Small intestine (tissue), 7 donors: ENCODE results near the gene CDC6. TPM values are rescaled to one million over a fixed set of nuclear protein-coding genes. Genes with fewer than 3 reads are reported as not detected.
"Not testable (repeated sequence)": the region's sequence is repeated elsewhere in the genome, so short reads cannot be mapped to it uniquely, and the experiment has no call there.

ENCODE experiments used
- DNase-seq, 2 donors: peaks; one replicate each; pipeline versions ENCODE4 v3.0.0 to v3.0.0-alpha.2; 2013
- FAIRE-seq: peaks from 2 replicates; lab custom pipeline; 2012; peaks lifted over from hg19 to GRCh38; lab: Jason Lieb, UNC
- H3K27ac ChIP-seq, 3 donors: one replicate each; pipeline ENCODE4 v1.5.1; 2013; ENCODE audit warnings: low read length in 2 of 3, mild to moderate bottlenecking in 2 of 3, control low read depth in 1 of 3, inconsistent platforms in 1 of 3, low read depth in 1 of 3, moderate library complexity in 1 of 3
- H3K27me3 ChIP-seq, 3 donors: one replicate each; pipeline ENCODE4 v1.6.1; 2013; ENCODE audit warnings: low read length in 3 of 3, inconsistent platforms in 1 of 3; ENCODE audit not compliant: control insufficient read depth in 3 of 3, insufficient read depth in 3 of 3
- H3K36me3 ChIP-seq, 3 donors: one replicate each; pipeline ENCODE4 v1.6.1; 2013; ENCODE audit warnings: low read length in 3 of 3, inconsistent platforms in 1 of 3, low read depth in 1 of 3, mild to moderate bottlenecking in 1 of 3, moderate library complexity in 1 of 3; ENCODE audit not compliant: control insufficient read depth in 3 of 3, insufficient read depth in 2 of 3
- H3K4me1 ChIP-seq, 3 donors: one replicate each; pipeline ENCODE4 v1.6.1; 2013; ENCODE audit warnings: low read length in 2 of 3, inconsistent platforms in 1 of 3, low read depth in 1 of 3, mild to moderate bottlenecking in 1 of 3, moderate library complexity in 1 of 3; ENCODE audit not compliant: control insufficient read depth in 3 of 3, insufficient read depth in 2 of 3
- H3K4me3 ChIP-seq, 3 donors: one replicate each; pipeline ENCODE4 v1.5.1; 2013; ENCODE audit warnings: low read length in 3 of 3, control low read depth in 1 of 3, inconsistent platforms in 1 of 3, low read depth in 1 of 3, mild to moderate bottlenecking in 1 of 3, moderate library complexity in 1 of 3
- H3K9me3 ChIP-seq, 2 donors: one replicate each; pipeline ENCODE4 v1.6.1; 2013; ENCODE audit warnings: low read depth in 1 of 2, low read length in 1 of 2; ENCODE audit not compliant: control insufficient read depth in 2 of 2, insufficient read depth in 1 of 2
- WGBS, 3 donors: extraction: QIAGEN DNeasy Blood & Tissue Kit; methylation state at CpG; one replicate each; pipeline ENCODE4 v1.1.7; 2013; 5-methylcytosine and 5-hydroxymethylcytosine counted together
- polyA plus RNA-seq, 4 donors: library from polyadenylated mRNA; stranded (reverse) in 3 of 4; unstranded in 1 of 4; fragments of 200-250 nt in 3 of 4; fragments of 120-200 nt in 1 of 4; gene quantifications; one replicate each; pipeline versions ENCODE4 v1.2.1 to v1.2.3, GENCODE V29; 2013
- donor health status: healthy with polysubstance abuse.
- donor health status: control.
- donor health status: control.
- donor health status: Bipolar disorder and iron deficiency.
- donor health status: healthy.

CDC6 gene
- polyA plus RNA-seq, 4 donors: 2.5 to 11.5 (median 7.3) TPM

DNA sequence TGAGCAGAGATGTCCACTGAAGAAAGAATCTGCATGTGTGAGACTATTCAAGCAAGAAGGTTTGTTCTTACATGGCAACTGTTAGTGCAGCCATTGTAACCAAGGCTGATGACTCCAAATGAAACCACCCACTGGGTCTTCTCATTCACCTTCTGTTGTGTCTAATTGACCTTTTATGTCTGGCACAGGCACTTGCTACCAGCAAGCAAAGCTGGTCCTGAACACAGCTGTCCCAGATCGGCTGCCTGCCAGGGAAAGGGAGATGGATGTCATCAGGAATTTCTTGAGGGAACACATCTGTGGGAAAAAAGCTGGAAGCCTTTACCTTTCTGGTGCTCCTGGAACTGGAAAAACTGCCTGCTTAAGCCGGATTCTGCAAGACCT, 3.6 kb downstream of the CDC6 start:
- 89 to 94% (median 90%) methylated on average over 2 of the region's 2 CpGs for WGBS, 3 donors

GRCh38 chr17:40293363-40293762, 5.7 kb downstream of the CDC6 start:
- FAIRE-seq (no peak), DNase-seq (no peak)
- no peaks in the 10 kb centered on the region for H3K4me1 ChIP-seq
- WGBS, 3 donors: 66 to 96% (median 90%) methylated on average over 1 of the region's 1 CpG
- H3K36me3 ChIP-seq: peaks cover 0 to 8% (median 0%) of the 10 kb centered on the region in 3 donors
- H3K4me3 ChIP-seq: no peak overlapping the region
- no peak overlapping the region for H3K27ac ChIP-seq
- H3K9me3 ChIP-seq: no peaks in the 10 kb centered on the region
- H3K27me3 ChIP-seq: no peaks in the 10 kb centered on the region

More for the DNA sequence above, 3.6 kb downstream of the CDC6 start:
- FAIRE-seq: no peak
- DNase-seq: no peak
- H3K4me1 ChIP-seq: peaks cover 0 to 10% (median 0%) of the 10 kb centered on the region in 3 donors
- peaks cover 0 to 3% (median 0%) of the 10 kb centered on the region in 3 donors for H3K36me3 ChIP-seq
- H3K9me3 ChIP-seq: no peaks in the 10 kb centered on the region
- no peak overlapping the region for H3K4me3 ChIP-seq
- H3K27ac ChIP-seq: no peak overlapping the region
- no peaks in the 10 kb centered on the region for H3K27me3 ChIP-seq

GRCh38 chr17:40295488-40296436, 8.1 kb downstream of the CDC6 start:
- Histone ChIP-seq H3K4me3 (no peak overlapping the region), H3K27me3 (no peaks in the 10 kb centered on the region), H3K9me3 (no peaks in the 10 kb centered on the region), H3K36me3 (peaks cover 0 to 12% (median 0%) of the 10 kb centered on the region in 3 donors), H3K27ac (no peak overlapping the region), H3K4me1 (no peaks in the 10 kb centered on the region)
- DNase-seq: no peak
- FAIRE-seq: no peak
- WGBS, 3 donors: 81 to 87% (median 86%) methylated on average over 5 of the region's 5 CpGs

GRCh38 chr17:40297511-40297910, 9.8 kb downstream of the CDC6 start:
- Histone ChIP-seq H3K36me3 (peaks cover 0 to 15% (median 0%) of the 10 kb centered on the region in 3 donors), H3K27me3 (no peaks in the 10 kb centered on the region), H3K4me3 (no peak overlapping the region), H3K4me1 (no peaks in the 10 kb centered on the region), H3K9me3 (no peaks in the 10 kb centered on the region), H3K27ac (no peak overlapping the region)
- WGBS, 3 donors: 94 to 98% (median 95%) methylated on average over 2 of the region's 2 CpGs
- FAIRE-seq (no peak), DNase-seq (no peak)

DNA sequence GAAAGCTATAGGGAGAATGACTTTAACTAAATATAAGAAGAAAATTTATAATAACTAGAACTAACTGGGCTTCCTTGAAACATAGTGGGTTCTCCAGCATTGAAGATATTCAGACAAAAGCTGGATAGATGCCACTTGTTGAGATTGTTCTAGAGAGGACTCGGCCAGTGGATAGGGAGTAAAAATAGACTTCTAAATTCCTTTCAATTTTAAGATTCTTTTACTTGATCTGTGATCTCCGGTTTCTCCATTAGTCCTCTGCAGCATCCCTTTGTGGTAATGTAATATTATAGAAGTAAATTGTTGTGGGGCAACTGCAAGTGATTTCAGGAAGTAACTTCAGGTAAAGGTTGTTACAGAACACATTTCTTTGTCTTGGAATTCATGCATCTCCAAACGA, 11.0 kb downstream of the CDC6 start:
- DNase-seq (no peak), FAIRE-seq (no peak)
- Histone ChIP-seq H3K4me3 (no peak overlapping the region), H3K36me3 (peaks cover 0 to 15% (median 0%) of the 10 kb centered on the region in 3 donors), H3K4me1 (no peaks in the 10 kb centered on the region), H3K9me3 (no peaks in the 10 kb centered on the region), H3K27ac (no peak overlapping the region), H3K27me3 (no peaks in the 10 kb centered on the region)
- 65 to 77% (median 67%) methylated on average over 3 of the region's 3 CpGs for WGBS, 3 donors

DNA sequence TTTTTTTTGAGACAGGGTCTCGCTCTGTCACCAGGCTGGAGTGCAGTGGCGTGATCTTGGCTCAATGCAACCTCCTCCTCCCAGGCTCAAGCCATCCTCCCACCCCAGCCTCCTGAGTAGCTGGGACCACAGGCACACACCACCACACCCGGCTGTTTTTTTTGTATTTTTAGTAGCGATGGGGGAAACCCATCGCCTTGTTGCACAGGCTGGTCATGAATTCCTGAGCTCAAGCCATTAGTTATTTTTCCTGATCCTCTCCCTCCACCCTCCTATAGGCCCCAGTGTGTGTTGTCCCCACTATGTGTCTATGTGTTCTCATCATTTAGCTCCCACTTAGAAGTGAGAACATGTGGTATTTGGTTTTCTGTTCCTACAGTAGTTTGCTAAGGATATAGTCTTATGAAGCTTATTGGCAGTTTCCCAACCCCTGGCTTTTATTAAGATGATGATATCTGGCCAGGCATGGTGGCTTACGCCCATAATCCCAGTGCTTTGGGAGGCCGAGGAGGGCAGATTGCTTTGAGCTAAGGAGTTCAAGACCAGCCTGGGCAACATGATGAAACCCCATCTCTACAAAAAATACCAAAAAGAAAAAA, 11.6 kb downstream of the CDC6 start:
- H3K9me3 ChIP-seq, H3K27ac ChIP-seq, DNase-seq, H3K4me3 ChIP-seq, H3K27me3 ChIP-seq, H3K4me1 ChIP-seq, FAIRE-seq: not testable (repeated sequence)
- 80 to 94% (median 92%) methylated on average over 7 of the region's 7 CpGs for WGBS, 3 donors
- peaks cover 0 to 15% (median 0%) of the 10 kb centered on the region in 3 donors for H3K36me3 ChIP-seq

- H3K4me3 ChIP-seq: no peak overlapping the region
- 28 to 60% (median 51%) methylated on average over 4 of the region's 4 CpGs for WGBS, 3 donors
- H3K27ac ChIP-seq: no peak overlapping the region
Observed at GRCh38 chr17:40301315-40301714, 13.6 kb downstream of the CDC6 start.

DNA sequence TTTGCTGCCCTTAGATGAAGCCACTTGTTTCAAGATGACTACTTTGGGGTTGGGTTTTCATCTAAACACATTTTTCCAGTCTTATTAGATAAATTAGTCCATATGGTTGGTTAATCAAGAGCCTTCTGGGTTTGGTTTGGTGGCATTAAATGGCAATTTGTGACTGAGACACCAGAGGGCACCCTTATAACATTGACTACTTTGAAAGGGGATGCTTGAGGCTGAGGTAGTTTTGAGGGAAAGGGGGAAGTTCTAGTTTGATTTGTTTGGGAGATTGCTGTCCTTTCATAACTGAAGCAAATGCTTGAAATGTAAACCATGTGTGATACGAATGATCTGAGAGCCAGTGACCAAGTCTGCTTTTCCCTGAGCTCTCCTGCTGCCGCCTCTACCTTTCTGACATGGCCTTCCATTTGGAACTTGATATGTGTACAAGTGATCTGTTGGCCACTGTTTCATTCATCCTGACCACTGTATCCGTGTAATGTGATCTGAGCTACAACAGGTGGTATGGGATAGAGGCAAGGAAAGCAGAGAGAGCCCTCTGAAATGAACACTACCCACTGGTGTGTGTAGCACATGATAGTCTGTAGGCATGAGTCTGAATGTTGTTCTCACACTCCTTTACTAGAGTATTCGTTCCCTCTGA, 15.5 kb downstream of the CDC6 start:
- WGBS, 3 donors: 43 to 58% (median 57%) methylated on average over 4 of the region's 4 CpGs
- H3K4me1 ChIP-seq: peaks cover 7 to 21% (median 8%) of the 10 kb centered on the region in 3 donors
- peaks cover 0 to 8% (median 0%) of the 10 kb centered on the region in 3 donors for H3K36me3 ChIP-seq
- no peaks in the 10 kb centered on the region for H3K9me3 ChIP-seq
- peak overlapping the region in 1 of 3 donors; percentile 7 for H3K27ac ChIP-seq
- DNase-seq: peak; percentile 71 to 75
- no peak overlapping the region for H3K4me3 ChIP-seq
- no peaks in the 10 kb centered on the region for H3K27me3 ChIP-seq
- FAIRE-seq: no peak

More at GRCh38 chr17:40301315-40301714, 13.6 kb downstream of the CDC6 start:
- Histone ChIP-seq H3K4me1 (peaks cover 0 to 2% (median under 1%) of the 10 kb centered on the region in 3 donors), H3K27me3 (no peaks in the 10 kb centered on the region), H3K9me3 (no peaks in the 10 kb centered on the region), H3K36me3 (peaks cover 0 to 12% (median 0%) of the 10 kb centered on the region in 3 donors)
- DNase-seq (peak in 1 of 2 donors; percentile 58), FAIRE-seq (no peak)
